ENCODE measurements around the gene CYP2D6.
"Not testable (repeated sequence)": the region's sequence is repeated elsewhere in the genome, so short reads cannot be mapped to it uniquely, and the experiment has no call there.

The CYP2D6 gene

GRCh38 chr22:42158456-42159132, 28.0 kb upstream of the CYP2D6 start:
- no peak for DNase-seq (ENCODE audit: low read depth in 2 of 2)

GRCh38 chr22:42156598-42156997, 26.0 kb upstream of the CYP2D6 start:
- no peak for DNase-seq (ENCODE audit: low read depth in 2 of 2)

DNA sequence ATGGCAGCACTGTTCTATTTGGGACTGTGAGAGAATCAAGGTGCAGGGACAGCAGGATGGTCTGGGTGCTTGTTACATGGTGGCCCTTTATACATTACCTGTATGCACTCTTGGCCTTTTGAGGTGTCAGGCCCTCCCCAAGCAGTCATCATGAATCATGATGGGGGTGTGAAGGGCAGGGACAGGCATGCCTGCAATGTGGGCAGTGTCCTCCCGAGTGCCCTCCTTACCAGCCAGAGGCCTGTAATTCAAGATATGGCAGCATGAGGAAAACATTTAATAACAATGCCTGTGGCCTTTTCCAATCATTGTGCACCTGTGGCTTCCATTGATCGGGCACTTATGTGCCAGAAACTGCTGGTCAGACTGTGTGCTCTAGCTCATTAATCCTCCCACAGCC, 25.5 kb upstream of the CYP2D6 start:
- DNase-seq (ENCODE audit: low read depth in 2 of 2): no peak

GRCh38 chr22:42155053-42155543, 24.5 kb upstream of the CYP2D6 start:
- DNase-seq (ENCODE audit: low read depth in 2 of 2): no peak

GRCh38 chr22:42154293-42155052, 23.9 kb upstream of the CYP2D6 start:
- DNase-seq (ENCODE audit: low read depth in 2 of 2): no peak

- no peak for DNase-seq (ENCODE audit: low read depth in 2 of 2)
Observed at GRCh38 chr22:42152661-42153270, 22.2 kb upstream of the CYP2D6 start.

GRCh38 chr22:42151924-42152635, 21.5 kb upstream of the CYP2D6 start:
- DNase-seq (ENCODE audit: low read depth in 2 of 2): no peak

DNA sequence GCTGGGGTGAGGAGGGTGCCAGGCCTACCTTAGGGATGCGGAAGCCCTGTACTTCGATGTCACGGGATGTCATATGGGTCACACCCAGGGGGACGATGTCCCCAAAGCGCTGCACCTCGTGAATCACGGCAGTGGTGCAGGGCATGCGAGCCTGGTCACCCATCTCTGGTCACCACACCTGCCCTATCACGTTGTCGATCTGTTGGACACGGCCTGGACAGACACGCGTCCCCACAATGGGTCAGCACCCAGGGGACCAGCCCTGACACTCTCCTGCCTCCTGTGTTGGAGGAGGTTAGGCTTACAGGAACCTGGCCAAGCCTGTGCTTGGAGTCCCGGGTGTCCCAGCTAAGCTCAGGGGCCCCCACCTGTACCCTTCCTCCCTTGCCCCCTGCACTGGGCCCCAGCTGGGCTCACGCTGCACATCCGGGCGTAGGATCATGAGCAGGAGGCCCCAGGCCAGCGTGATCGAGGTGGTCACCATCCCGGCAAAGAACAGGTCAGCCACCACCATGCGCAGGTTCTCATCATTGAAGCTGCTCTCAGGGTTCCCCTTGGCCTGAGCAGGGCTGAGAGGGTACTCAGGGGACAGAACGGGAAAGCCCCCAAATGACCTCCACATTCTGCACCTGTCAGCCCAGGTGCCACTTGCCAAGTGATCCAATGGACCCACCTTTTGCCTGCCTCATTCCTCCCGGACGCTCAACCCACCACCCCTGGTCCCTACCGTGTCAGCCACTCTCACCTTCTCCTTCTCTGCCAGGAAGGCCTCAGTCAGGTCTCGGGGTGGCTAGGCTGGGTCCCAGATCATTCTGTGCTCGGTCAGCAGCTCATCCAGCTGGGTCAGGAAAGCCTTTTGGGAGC, 20.3 kb upstream of the CYP2D6 start:
- no peak for DNase-seq (ENCODE audit: low read depth in 2 of 2)

- DNase-seq (ENCODE audit: low read depth in 2 of 2): not testable (repeated sequence)
Observed at GRCh38 chr22:42149798-42150197, 19.2 kb upstream of the CYP2D6 start.

- DNase-seq (ENCODE audit: low read depth in 2 of 2): no peak
Observed at GRCh38 chr22:42145175-42145574, 14.6 kb upstream of the CYP2D6 start.

GRCh38 chr22:42143859-42144822, 13.5 kb upstream of the CYP2D6 start:
- DNase-seq (ENCODE audit: low read depth in 2 of 2): not testable (repeated sequence)

DNA sequence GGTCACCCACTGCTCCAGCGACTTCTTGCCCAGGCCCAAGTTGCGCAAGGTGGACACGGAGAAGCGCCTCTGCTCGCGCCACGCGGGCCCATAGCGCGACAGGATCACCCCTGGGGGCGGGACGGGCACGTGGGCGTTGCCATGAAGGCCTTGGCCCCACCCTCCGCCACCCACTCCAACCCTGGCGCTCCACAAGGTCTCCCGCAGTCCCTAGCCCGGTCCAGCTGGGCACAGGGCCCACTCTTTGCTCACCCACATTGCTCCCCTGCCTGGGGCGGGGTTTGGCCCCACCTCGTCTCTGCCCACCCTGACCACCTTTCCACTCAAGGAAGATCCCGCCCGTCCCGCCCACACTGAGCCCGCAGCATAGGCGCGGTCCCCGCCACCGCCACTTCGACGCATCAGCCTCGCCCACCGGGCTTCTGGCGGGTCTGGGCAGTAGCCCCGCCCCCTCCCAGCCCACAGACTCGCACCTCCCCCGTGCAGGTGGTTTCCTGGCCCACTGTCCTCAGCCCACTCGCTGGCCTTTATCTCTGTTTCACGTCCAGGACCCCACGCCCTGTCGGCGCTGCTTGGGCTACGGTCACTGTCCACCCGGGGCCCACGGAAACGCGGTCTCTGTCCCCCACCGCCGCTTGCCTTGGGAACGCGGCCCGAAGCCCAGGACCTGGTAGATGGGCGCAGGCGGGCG, 12.3 kb upstream of the CYP2D6 start:
- DNase-seq (ENCODE audit: low read depth in 2 of 2): no peak

- DNase-seq (ENCODE audit: low read depth in 2 of 2): not testable (repeated sequence)
Observed at GRCh38 chr22:42141307-42142057, 10.9 kb upstream of the CYP2D6 start.

- DNase-seq (ENCODE audit: low read depth in 2 of 2): not testable (repeated sequence)
Observed at GRCh38 chr22:42140153-42140552, 9.5 kb upstream of the CYP2D6 start.

- DNase-seq (ENCODE audit: low read depth in 2 of 2): not testable (repeated sequence)
Observed at GRCh38 chr22:42139508-42139907, 8.9 kb upstream of the CYP2D6 start.

- no peak for DNase-seq (ENCODE audit: low read depth in 2 of 2)
Observed at GRCh38 chr22:42138972-42139371, 8.4 kb upstream of the CYP2D6 start.

- no peak for DNase-seq (ENCODE audit: low read depth in 2 of 2)
Observed at GRCh38 chr22:42138122-42138770, 7.6 kb upstream of the CYP2D6 start.

- DNase-seq (ENCODE audit: low read depth in 2 of 2): not testable (repeated sequence)
Observed at GRCh38 chr22:42135688-42136087, 5.1 kb upstream of the CYP2D6 start.

Data from stimulated activated CD8-positive, alpha-beta memory T cell treated with anti-CD3 and anti-CD28 coated beads, Interleukin-2, amount 100 ng/mL, for 1 hour (primary cell).